ENCODE data around the gene NUCB1. TPM values are rescaled to one million over a fixed set of nuclear protein-coding genes. Genes with fewer than 3 reads are reported as not detected.

Gene NUCB1
- total and polyA plus RNA-seq, 2 donors (not counting 3 experiments of a cell fraction or from before 2014, with no cell fraction given), result 194 to 231 TPM

DNA sequence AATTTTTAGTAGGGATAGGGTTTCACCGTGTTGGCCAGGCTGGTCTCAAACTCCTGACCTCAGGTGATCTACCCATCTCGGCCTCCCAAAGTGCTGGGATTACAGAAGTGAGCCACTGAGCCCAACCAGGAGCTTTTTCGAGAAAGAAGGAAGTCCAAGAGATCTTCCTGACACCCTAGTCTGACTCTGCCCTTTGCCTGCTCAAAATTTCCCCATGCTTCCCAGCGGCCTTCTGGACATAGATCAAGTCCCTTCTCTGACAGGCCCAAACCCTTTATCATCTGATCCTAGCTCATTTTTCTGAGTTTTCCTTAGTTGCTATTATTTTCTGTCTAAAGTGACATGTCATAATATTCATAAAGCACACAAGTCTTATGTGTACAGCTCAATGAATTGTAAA lies 53.0 kb downstream of the NUCB1 start:
- no TSS peak for BruUV-seq (replicated peaks)
- H3K36me3 ChIP-seq (ENCODE audit: control insufficient read depth in 2 of 2, extremely low read depth in 1 of 2, insufficient read depth in 2 of 2, low read length in 2 of 2), result peaks cover 0 to 3% of the 10 kb centered on the region in 2 experiments
- H3K79me2 ChIP-seq (ENCODE audit: control insufficient read depth, insufficient read depth, low read length), result peaks cover 24% of the 10 kb centered on the region
- no peak for DNase-seq (ENCODE audit: low read depth, low spot score)
- H3K27me3 ChIP-seq (ENCODE audit: control insufficient read depth in 2 of 2, insufficient read depth in 2 of 2, low read length in 2 of 2), result no peaks in the 10 kb centered on the region
- no peaks in the 10 kb centered on the region for H3K9me1 ChIP-seq (replicated peaks; ENCODE audit: control insufficient read depth, extremely low read depth, insufficient read depth, low read length)
- no peak overlapping the region for H3K9ac ChIP-seq (replicated peaks; ENCODE audit: extremely low read depth, insufficient read depth, low read length)
- H3K9me3 ChIP-seq (replicated peaks; ENCODE audit: control insufficient read depth, insufficient read depth, low read length), result no peaks in the 10 kb centered on the region
- FAIRE-seq, result no peak
- intact Hi-C loops (cut with micrococcal nuclease) (no loop called here), dilution Hi-C loops (cut with MboI; ENCODE audit: extremely low pct_ligation_motif_present, low sequenced_read_pairs) (no loop called here)
- no peak overlapping the region for H2AFZ ChIP-seq (ENCODE audit: low read depth, low read length)
- H3K4me3 ChIP-seq (replicated peaks in 1 of 3; ENCODE audit: insufficient read depth in 1 of 3, low read depth in 1 of 3, low read length in 3 of 3), result no peak overlapping the region
- H3K4me2 ChIP-seq (ENCODE audit: insufficient read depth, low read length), result no peak overlapping the region
- peaks cover 18% of the 10 kb centered on the region for H3K4me1 ChIP-seq (ENCODE audit: control insufficient read depth, extremely low read depth, insufficient read depth, low read length)
- H3K27ac ChIP-seq (ENCODE audit: insufficient read depth, low read depth, low read length), result no peak overlapping the region
- TF ChIP-seq FOS (IDR thresholded peaks at IDR 0.05; ENCODE audit: borderline replicate concordance, insufficient read depth, low read length) (no peak), MYC (IDR thresholded peaks at IDR 0.05; ENCODE audit: low read depth, low read length) (no peak)
- ChIA-PET CTCF (interaction anchor here (1.0 to 3.5 kb wide), 3 partner anchors 18 to 110 kb away, joined by 5 to 21 read pairs (median 6); partner anchors contain the start of gene NUCB1), POLR2A (interaction anchor here (0.6 kb wide), 1 partner anchor 321 kb away, joined by 3 read pairs; no protein-coding TSS in a partner anchor)
- H4K20me1 ChIP-seq (replicated peaks; ENCODE audit: control insufficient read depth, extremely low read depth, insufficient read depth, low read length), result no peaks in the 10 kb centered on the region

DNA sequence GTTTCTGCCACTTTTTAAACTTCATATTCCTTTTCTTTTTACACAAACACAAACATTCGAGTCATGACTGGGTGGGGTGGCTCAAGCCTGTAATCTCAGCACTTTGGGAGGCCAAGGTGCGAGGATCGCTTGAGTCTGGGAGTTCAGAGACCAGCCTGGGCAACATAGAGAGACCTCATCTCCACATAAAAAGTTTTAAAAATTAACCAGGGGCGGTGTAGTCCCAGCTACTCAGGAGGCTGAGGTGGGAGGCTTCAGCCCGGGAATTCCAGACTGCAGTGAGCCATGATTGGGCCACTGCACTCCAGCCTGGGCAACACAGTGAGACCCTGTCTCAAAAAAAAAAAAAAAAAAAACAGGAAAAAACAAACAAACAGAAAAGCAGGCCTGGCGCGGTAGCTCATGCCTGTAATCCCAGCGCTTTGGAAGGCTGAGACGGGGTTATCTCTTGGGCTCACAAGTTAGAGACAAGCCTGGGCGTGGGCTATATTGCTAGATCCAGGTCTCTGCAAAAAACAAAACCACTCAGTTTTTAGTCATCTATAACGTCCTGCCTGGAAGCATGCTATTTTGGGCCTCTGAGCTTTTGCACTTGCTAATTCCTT lies 54.0 kb downstream of the NUCB1 start:
- no peaks in the 10 kb centered on the region for H4K20me1 ChIP-seq (replicated peaks; ENCODE audit: control insufficient read depth, extremely low read depth, insufficient read depth, low read length)
- intact Hi-C loops (cut with micrococcal nuclease) (loop anchor here (1.0 to 2.0 kb wide), 2 partner anchors 11 to 53 kb away; partner anchors contain the start of genes FTL and NUCB1), dilution Hi-C loops (cut with MboI; ENCODE audit: extremely low pct_ligation_motif_present, low sequenced_read_pairs) (no loop called here)
- peaks cover 0 to 3% of the 10 kb centered on the region in 2 experiments for H3K36me3 ChIP-seq (ENCODE audit: control insufficient read depth in 2 of 2, extremely low read depth in 1 of 2, insufficient read depth in 2 of 2, low read length in 2 of 2)
- peak overlapping the region; percentile 42 for H3K27ac ChIP-seq (ENCODE audit: insufficient read depth, low read depth, low read length)
- H3K9ac ChIP-seq (replicated peaks; ENCODE audit: extremely low read depth, insufficient read depth, low read length), result peak overlapping the region; percentile 61
- ChIA-PET POLR2A (interaction anchor here (1.0 to 1.2 kb wide), 3 partner anchors 10 to 82 kb away, joined by 4 read pairs; partner anchors contain the start of gene NUCB1), CTCF (interaction anchor here (0.6 to 3.5 kb wide), 3 partner anchors 9 to 111 kb away, joined by 3 to 21 read pairs (median 5); no protein-coding TSS in a partner anchor)
- H3K4me3 ChIP-seq (replicated peaks in 1 of 3; ENCODE audit: insufficient read depth in 1 of 3, low read depth in 1 of 3, low read length in 3 of 3), result peak overlapping the region; percentile 27 to 99 (median 64)
- FAIRE-seq (no peak), DNase-seq (ENCODE audit: low read depth, low spot score) (no peak)
- H3K79me2 ChIP-seq (ENCODE audit: control insufficient read depth, insufficient read depth, low read length), result peaks cover 24% of the 10 kb centered on the region
- H3K4me1 ChIP-seq (ENCODE audit: control insufficient read depth, extremely low read depth, insufficient read depth, low read length), result peaks cover 18% of the 10 kb centered on the region
- no TSS peak for BruUV-seq (replicated peaks)
- TF ChIP-seq CTCF (IDR thresholded peaks at IDR 0.05; ENCODE audit: extremely low read depth in 1 of 2, insufficient read depth in 1 of 2, low read depth in 1 of 2, low read length in 2 of 2), result no peak
- TF ChIP-seq MAX (IDR thresholded peaks at IDR 0.05; ENCODE audit: insufficient read depth, insufficient read length), result no peak
- no peak for TF ChIP-seq GATA2 (IDR thresholded peaks at IDR 0.05; ENCODE audit: insufficient read depth, insufficient read length, low read depth, low read length)
- TF ChIP-seq MYC (IDR thresholded peaks at IDR 0.05; ENCODE audit: low read depth, low read length), result no peak
- TF ChIP-seq JUN (IDR thresholded peaks at IDR 0.05; ENCODE audit: borderline replicate concordance, insufficient read depth, insufficient read length, low read depth), result no peak
- TF ChIP-seq POLR2A (IDR thresholded peaks at IDR 0.05; ENCODE audit: low read depth, low read length), result no peak
- TF ChIP-seq POLR2AphosphoS5 (IDR thresholded peaks at IDR 0.05; ENCODE audit: insufficient read depth, low read depth, low read length), result no peak
- no peak for TF ChIP-seq FOS (IDR thresholded peaks at IDR 0.05; ENCODE audit: borderline replicate concordance, insufficient read depth, low read length)
- no peak for TF ChIP-seq EZH2 (IDR thresholded peaks at IDR 0.05; ENCODE audit: borderline replicate concordance, low read depth, low read length, severe bottlenecking)
- H2AFZ ChIP-seq (ENCODE audit: low read depth, low read length), result peak overlapping the region; percentile 86
- no peaks in the 10 kb centered on the region for H3K9me1 ChIP-seq (replicated peaks; ENCODE audit: control insufficient read depth, extremely low read depth, insufficient read depth, low read length)
- H3K4me2 ChIP-seq (ENCODE audit: insufficient read depth, low read length), result peak overlapping the region; percentile 75
- H3K9me3 ChIP-seq (replicated peaks; ENCODE audit: control insufficient read depth, insufficient read depth, low read length), result no peaks in the 10 kb centered on the region
- no peaks in the 10 kb centered on the region for H3K27me3 ChIP-seq (ENCODE audit: control insufficient read depth in 2 of 2, insufficient read depth in 2 of 2, low read length in 2 of 2)

Data from endothelial cell of umbilical vein (primary cell).